Vagina (tissue), 2 donors: ENCODE data around the gene SPRED3.

Experiments used
- CTCF ChIP-seq, 3 experiments: fragments of 450-650 bp in 2 of 3; fragments of 200-600 bp in 1 of 3; sonication (generic) in 1 of 3; IDR thresholded peaks; one replicate each; pipeline ENCODE4 v1.5.1; 2017 to 2019; ENCODE audit warnings: antibody characterized with exemption in 3 of 3, mild to moderate bottlenecking in 2 of 3, moderate library complexity in 2 of 3
- POLR2A ChIP-seq, 2 donors: fragments of 450-650 bp; IDR thresholded peaks; one replicate each; pipeline ENCODE4 v1.6.1; 2017; ENCODE audit warnings: antibody characterized with exemption in 2 of 2, mild to moderate bottlenecking in 2 of 2, moderate library complexity in 2 of 2

GRCh38 chr19:38417544-38418506, 29.3 kb downstream of the SPRED3 start:
- TF ChIP-seq POLR2A (IDR thresholded peaks at IDR 0.05) = no peak
- TF ChIP-seq CTCF (IDR thresholded peaks at IDR 0.05) = no peak
